Left renal pelvis (tissue), 4 donors: ENCODE results near the gene CYREN. TPM values are rescaled to one million over a fixed set of nuclear protein-coding genes. Genes with fewer than 3 reads are reported as not detected.
"Not testable (repeated sequence)": the region's sequence is repeated elsewhere in the genome, so short reads cannot be mapped to it uniquely, and the experiment has no call there.

Experiments
- DNase-seq, 4 donors: peaks; one replicate each; pipeline ENCODE4 v3.0.0-alpha.2; 2013; ENCODE audit warnings: low read depth in 4 of 4, low spot score in 3 of 4
- polyA plus RNA-seq, 4 donors: library from polyadenylated mRNA; unstranded; fragments of 120-200 nt; gene quantifications; one replicate each; pipeline ENCODE4 v1.2.1, GENCODE V29; 2013; ENCODE audit not compliant: insufficient read length in 4 of 4

CYREN gene, protein sequence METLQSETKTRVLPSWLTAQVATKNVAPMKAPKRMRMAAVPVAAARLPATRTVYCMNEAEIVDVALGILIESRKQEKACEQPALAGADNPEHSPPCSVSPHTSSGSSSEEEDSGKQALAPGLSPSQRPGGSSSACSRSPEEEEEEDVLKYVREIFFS
- 10 to 100 TPM; 39.6 to 68.5 (median 58.5) TPM for polyA plus RNA-seq

DNA sequence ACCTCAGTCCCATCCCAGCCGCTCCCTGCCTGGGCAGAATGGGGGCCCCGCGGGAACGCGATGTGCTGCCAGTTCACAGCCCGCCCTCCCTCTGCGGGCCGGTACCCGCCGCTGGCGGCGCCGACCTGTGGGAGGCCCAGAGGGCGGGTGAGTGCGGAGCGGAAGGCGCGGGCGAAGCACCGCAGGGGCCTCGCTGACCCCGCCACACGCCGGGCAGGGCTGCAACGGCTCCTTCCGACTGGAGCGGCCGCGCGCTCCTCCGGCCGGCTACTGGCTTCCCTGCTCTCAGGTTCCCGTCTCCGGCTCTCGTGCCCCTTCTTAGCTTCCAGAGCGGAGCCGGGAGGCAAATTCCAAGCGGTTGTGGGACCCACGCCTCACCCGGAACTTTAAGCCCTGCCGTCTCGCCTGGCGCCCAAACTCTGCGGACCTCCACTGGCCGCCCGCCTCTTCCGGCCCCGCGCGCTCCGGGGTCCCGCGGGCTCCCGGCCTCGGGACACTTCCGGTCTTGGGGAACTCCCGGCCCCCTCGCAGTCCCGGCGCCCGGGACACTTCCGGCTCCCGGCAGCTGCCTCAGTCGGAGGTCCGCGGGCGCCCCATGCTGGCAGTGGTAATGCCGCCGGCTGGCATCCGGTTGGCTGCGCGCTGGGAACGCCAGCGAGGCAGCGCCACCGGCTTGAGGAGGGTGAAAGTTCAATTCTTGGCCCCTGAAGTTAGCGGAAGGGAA lies at the start of gene CYREN:
Gene CYREN, minus strand, starts transcription at position 434 of the 724 bp plus-strand sequence. CDS start 1,785 bp downstream, outside the sequence.
- DNase-seq = peak; percentile 75 to 87 (median 85)

DNA sequence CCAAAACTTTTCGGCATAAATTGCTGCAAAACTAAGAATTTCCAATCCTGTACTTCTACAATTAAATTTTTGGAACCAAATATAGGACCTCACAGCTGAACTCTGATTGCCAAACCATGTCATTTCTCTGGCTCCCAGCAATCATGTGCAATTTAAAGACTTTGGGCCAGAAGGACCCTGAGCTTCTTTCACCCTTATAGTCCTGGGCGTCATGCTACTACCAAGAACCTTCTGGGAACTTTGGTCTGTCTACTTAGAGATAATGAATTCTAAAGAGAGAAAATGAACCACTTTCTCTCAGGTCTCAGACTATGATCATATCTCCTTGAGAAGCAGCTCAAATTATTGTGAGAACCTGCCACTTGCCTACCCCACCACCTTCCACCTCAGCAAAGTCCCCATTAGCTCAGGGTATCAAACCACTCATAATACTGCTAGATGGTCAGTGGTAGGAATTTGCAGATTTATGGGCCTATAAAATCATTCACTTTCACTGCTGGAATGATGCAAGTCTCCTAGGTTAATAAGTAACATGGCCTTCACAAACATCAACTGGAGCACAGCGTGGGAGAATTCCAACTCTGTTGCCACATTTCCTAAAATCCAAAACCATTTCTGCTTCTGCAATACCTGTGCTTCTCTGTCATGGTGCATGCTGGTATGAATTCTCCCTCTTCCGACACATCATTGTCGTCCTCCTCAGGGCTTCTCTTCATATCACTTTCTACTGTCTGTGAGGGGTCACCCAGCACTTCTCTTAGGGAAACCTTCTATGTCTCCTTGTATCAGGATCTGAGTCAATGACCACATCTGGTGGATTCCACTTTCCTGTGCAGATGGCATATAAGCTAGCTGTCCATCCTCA lies 47.4 kb upstream of the CYREN start:
- no peak for DNase-seq

DNA sequence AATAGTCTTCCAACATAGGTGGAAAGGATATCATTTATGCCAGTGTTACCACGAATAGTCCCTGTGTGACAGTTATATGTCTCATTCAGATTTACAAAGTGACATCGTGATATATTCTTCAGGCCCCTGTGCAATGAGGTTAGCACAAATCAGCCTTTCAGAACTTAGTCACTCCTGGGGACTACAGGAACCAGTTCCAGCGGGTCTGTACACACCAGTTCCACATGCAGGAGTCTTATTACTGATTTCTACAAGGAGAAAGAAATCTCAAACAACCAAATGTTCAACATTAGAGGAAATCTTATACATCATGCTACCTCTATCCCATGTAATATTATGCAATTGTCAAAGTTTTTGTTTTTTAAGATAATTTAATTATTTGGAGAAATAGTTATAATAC lies 45.2 kb upstream of the CYREN start:
- no peak for DNase-seq

DNA sequence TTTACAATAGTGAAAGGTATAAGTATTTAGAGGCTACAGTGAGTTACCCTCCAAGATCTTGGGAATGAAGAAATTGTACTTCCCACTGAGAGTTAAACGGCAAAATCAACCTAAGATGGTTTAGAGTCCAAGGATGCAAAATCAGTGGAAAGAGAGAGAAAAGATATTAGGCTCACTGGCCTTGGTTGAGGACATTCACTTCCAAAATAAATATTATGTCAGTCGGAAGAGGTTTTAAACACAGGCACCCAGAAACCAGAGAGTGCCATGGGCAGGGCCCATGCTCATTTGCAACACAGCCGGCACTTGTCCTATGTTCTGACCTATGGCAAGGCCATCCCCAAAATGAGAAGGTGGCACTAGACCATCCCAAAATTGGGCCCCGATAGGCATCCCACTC lies 44.7 kb upstream of the CYREN start:
- DNase-seq = no peak

DNA sequence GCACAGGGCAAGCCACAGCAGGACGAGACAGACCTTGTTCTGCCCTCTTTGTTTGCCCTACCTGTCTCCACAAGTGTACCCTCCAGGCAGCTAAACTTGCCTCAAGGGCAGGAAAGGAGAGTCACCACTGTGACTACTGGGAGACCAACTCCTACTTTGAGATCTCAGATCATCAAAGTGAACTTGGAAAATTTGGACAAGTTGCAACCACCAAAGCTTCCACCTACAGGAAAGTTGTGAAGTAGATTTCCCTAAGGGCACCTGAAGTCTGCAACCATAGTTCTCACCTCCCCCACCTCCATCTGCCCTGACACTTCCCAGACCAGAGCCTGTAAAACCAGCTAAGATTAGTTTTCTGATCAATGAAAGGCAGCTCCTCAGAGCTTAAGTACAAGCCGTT lies 43.3 kb upstream of the CYREN start:
- no peak for DNase-seq

DNA sequence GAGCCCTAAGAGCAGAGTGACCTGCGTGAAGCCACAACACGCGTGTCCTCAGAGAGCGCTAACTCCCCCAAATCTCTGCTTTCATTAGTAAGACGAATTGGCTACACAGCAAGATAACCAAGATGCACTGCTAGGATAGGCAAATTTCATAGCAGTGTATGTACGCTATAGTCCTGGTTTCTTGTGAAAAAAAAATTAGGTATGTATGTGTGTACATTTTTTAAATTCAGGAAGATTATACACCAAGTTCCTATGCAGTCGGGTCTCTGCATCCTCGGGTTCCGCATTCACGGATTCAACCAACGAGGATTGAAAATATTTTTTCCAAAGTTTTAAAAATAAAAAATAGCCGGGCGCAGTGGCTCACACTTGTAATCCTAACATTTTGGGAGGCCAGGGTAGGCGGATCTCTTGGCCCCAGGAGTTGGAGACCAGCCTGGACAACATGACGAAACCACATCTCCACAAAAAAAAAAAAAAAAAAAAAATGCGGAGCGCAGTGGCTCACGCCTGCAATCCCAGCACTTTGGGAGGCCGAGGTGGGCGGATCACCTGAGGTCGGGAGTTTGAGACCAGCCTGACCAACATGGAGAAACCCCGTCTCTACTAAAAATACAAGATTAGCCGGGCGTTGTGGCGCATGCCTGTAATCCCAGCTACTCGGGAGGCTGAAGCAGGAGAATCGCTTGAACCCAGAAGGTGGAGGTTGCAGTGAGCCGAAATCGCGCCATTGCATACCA lies 41.6 kb upstream of the CYREN start:
- not testable (repeated sequence) for DNase-seq

DNA sequence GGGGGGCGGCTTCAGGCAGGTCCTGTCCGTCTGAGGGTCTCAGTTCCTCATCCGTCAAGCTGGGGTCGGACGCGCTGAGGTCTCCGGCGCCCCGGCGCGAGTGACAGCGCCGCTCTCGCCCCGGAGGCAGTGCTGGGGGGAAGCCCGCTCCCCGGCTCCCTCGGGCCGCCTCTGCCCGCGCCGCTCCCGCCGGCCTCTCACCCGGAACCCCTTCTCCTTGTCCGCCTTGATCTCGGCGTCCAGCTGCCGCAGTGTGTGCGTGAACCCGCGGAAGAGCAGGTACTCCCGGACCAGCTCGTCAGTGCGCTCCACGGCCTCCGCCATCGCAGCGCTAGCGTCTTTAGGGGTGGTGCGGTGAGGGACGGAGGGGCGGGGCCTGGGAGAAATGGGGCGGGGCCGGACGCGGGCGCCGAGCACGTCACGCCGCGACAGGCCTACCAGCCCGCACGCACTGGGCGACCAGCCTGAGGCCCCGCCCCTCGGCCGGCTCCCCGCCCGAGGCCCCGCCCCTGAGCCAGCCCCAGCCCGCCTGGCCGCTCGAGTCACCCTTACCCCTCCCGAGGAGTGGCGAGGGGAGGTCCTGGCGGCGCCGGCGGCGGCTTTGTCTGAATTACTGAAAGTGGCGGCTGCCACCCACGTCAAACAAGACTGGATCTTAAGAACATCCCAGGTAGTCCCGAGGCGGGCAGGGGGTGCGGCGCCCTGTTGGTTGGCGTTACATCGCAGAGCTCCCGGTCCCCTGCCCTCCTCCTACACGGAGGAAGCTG lies 40.9 kb upstream of the CYREN start, which contains the start of gene WDR91:
Gene WDR91, minus strand, starts transcription at position 348 of the 767 bp plus-strand sequence. Its CDS starts 24 bp downstream, at position 324.
- DNase-seq = peak in 3 of 4 donors; percentile 82 to 84 (median 83)

DNA sequence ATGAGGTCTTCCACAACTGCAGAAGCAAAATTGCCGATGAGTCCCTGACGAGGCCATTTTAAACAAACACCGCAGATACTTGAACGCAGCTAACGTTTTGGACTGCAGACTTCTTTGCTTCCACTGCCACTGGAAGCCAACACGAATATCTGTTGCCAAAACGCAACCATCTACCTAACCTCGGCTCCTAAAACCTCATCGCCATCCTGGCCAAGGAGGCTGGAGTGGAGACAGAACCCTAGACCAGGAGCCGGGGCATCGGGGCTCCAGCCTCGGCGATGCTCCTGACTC lies 40.3 kb upstream of the CYREN start:
- no peak for DNase-seq

DNA sequence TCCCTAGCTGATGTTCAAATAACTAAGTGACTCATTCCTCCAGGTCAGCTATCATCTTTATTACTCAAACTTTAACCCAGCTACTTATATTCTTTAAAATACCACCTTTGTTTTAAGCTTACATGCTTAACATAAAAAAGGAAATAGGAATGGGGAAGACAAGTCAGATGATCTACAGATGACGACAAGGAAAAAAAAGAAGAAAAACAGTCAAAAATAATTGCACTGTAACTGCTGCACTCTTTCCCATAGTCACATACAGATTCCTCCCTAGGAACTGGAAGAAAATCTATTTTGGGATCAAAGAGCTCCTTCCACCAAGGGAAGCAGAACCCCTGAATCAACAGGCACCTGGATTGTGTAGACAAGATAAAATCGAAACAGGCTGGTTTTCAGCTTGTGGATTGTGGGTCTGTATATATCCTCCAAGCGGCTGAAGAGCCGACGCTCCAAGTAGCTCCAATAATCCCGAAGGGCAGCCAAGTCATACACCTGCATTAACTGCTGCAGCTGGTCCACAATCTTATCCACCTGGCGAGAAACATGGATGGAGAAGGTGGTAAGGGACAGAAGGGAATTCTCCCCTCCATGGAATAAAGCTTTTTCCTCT lies 38.8 kb upstream of the CYREN start:
- no peak for DNase-seq

DNA sequence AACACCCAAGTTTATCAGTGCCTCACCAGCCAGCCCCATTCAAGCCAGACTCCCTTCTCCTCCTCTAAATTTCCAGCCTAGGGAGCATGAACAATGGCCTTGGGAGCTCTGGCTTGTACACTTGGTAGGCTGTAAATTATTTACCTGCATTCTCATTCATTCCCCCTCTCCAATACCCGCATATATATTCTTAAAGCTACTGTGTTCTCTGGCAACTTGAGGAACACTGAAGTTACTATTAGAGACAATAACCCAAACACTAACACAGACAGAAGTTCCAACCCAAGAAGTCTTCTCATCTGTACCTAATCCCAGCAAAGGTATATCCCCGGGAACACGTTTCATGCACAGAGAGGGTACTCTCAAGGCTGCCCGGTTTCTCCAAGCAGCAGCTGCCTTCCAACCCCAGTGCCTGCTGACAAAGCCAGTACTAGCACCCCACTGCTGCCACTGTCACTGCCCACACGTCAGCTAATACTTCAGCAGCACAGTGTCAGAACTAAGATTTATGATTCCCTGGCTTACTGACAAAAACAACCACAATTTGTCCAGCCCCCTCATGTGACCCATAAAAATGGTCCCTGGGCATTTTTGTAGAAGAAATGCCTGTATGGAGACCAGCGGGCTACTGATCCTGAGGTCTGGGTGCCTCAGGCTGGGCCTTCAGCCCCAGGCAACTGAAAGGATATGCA lies 37.7 kb upstream of the CYREN start:
- DNase-seq = no peak

DNA sequence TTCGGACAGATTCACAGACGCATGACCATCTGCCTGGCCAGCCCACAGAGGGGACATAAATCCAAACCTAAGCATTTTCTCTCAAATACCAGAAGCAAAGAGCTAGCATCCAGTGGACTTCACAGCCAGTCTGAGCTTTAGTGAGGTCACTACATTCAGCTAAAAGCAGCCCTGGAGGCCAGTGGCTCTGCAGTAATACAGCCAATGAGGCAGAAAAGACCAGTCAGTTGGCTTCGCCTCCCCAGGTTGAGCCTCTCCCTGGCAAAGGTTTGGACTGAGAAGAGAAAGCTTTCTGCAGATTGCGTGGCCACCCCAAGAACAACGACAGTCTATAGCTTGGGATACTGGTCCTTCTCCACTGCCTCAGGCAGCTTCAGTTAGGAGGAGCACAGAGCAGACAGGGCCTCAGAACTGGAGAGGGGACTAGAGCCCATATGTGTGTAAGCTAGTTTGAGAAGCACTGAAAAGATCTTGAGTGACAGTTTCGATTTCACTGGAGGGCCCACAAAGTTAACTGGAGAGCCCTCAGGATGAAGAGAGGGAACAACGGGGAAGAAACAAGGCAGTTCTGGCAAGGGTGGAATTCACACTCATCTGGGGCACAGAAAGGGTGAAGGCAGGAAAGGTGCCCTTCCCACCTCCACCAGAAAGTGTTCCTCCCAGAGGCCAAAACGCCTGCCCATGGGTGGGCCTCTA lies 37.0 kb upstream of the CYREN start:
- DNase-seq = no peak

DNA sequence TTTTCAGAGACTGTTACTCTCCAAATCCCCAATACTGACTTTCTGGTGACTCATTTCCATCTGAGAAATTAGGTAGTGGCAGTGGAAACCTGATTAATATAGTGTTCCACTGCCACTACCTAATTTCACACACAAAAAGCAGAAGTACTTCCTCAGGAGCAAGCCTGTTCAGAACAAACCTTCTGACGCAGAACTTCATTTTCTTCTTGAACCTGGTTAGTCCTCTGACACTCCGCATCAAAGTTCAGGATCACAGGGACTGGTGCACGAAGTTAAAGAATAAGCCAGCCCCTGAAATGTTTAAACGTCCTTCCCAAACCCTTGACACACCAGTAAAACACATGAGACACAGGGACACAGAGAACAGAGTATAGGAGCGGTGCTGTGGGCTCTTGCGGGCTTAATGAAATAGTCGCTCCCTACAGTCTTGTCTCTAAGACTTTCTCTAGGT lies 36.5 kb upstream of the CYREN start:
- no peak for DNase-seq

DNA sequence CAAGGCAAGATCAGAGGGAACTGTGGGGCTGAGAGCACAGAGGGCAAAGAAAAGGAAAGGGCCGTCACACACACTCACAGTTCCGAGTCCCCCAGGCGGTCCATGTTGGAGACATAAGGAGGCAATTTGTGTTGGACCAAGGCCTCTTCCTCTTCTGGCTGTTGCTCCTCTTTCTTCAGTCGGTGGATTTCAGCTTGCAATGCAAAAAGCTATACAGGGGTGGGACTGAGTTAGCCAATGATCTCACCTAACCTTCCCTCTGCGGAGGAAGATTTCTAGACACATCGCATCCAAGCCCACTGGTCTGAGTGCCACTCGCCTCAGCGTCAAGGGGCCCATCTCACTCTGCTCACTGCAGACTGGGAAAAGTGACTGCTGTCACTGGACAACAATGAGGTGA lies 35.3 kb upstream of the CYREN start:
- DNase-seq = no peak

DNA sequence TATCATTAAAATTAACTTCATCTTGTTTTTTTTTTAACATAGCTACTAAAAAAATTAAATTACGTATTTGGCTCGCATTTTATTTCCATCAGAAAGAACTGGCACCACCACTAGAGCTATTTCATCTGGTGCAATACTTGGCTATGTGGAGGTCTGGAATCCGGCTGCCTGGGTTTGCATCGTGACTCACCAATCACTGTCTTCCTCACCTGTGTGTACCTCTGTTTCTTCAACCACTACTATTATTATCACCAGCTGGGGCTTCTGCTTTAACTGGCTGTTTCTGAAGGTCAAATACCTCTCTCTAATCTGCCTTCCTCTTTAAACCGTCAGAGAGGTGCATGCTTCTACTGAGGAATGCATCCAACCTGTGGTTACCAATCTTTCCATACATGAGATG lies 34.4 kb upstream of the CYREN start:
- no peak for DNase-seq

DNA sequence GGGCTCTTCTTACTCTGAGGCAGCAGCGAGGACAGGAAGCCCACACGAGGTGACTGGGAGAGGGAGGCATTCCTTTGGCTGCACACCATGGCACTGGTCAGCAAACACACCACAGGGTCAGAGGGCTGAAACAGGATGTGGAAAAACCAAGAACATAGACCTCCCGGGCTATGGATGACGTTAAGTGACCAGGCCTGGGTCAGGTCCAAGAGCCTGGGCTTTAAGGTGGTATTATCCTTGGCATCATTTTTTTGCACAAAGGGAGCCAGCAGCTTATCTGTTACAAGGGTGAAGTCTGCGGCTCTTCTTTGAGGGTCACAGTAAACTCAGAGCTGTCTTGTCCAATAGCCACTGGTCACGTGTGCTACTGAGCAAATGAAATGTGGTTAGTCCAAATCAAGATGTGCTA lies 33.8 kb upstream of the CYREN start:
- DNase-seq = no peak

DNA sequence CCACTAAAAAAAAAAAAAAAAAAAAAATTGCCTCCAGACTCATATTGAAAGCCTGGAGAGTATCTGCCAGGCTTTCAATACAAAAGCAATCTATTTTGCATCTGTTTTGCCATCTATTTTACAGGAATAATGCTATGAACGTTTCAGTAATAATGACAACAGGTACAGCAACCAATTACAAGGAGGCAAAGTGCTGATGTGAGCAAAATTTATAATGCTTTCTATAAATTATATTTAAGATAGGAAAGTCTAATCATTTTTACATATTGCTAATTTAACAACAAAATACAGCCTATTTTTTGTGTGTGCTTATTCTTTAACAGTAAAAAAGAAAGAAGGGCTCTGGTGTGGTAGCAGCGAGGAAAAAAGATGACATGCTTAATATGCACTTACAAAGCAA lies 30.8 kb upstream of the CYREN start:
- no peak for DNase-seq

DNA sequence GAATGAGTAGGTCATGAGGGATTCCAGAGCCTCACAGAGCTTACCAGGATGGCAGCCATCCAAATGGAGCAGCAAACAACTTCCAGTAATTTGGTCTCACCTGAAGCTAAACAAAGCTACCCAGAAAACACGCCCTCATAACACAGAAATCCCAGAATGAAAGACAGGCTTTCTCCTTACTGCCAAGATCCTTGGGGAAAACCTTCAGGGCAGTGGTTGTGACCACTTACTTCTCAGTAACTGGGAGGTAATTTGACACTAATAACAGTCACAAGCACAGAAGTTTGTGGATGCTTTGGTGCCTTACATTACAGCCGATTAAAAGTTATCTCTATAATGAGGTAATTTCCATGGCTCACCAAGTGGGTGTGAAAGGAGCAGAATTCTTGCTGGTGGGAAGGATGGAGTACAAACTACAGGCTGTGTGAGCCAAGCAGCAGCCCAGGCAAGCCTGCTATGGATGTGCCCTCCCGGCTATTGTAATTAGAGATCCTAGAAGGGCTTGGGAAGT lies 30.4 kb upstream of the CYREN start:
- no peak for DNase-seq

DNA sequence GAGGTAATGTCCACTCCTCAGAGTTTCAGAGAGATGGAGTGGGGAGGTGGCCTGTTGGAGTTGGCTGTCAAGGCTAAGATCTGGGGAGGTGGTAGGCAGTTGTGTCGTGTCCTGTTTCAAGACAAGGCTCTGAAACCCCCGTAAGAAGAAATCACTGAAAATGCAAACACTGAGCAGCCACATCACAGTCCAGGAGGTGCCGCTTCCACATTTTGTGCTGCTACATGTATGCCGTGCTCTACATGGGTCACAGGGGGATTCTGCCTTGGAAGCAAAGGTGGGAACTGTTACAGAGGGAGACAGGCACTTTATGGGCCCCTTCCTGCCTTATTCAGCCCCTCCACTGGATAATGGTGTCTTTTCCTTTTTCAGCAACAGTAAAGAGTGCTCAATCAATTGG lies 28.9 kb upstream of the CYREN start:
- DNase-seq = no peak
